Glutamatergic neuron (in vitro differentiated cells): ENCODE results near the gene SNAPIN. TPM values are rescaled to one million over a fixed set of nuclear protein-coding genes. Genes with fewer than 3 reads are reported as not detected.

ENCODE experiments used
- DNase-seq: peaks from one replicate; pipeline ENCODE4 v3.0.0; 2022
- H3K27ac Mint-ChIP-seq: one replicate; pipeline ENCODE4 v1.8.0; 2020; ENCODE audit warnings: mild to moderate bottlenecking, mixed read lengths, inconsistent platforms; ENCODE audit not compliant: unreplicated experiment
- H3K27me3 Mint-ChIP-seq: one replicate; pipeline ENCODE4 v1.8.0; 2020; ENCODE audit warnings: mild to moderate bottlenecking, moderate library complexity, mixed read lengths, inconsistent platforms; ENCODE audit not compliant: unreplicated experiment
- H3K36me3 Mint-ChIP-seq: one replicate; pipeline ENCODE4 v1.8.0; 2020; ENCODE audit warnings: mild to moderate bottlenecking, mixed read lengths, inconsistent platforms; ENCODE audit not compliant: unreplicated experiment
- H3K4me1 Mint-ChIP-seq: one replicate; pipeline ENCODE4 v1.8.0; 2020; ENCODE audit warnings: mild to moderate bottlenecking, low read depth, mixed read lengths, inconsistent platforms; ENCODE audit not compliant: unreplicated experiment
- H3K4me3 Mint-ChIP-seq: one replicate; pipeline ENCODE4 v1.8.0; 2020; ENCODE audit warnings: mild to moderate bottlenecking, mixed read lengths, inconsistent platforms; ENCODE audit not compliant: unreplicated experiment
- H3K9me3 Mint-ChIP-seq: one replicate; pipeline ENCODE4 v1.8.0; 2020; ENCODE audit warnings: mild to moderate bottlenecking, moderate library complexity, mixed read lengths, inconsistent platforms; ENCODE audit not compliant: unreplicated experiment
- CTCF ChIP-seq: fragments of 200-600 bp; sonication (generic); IDR thresholded peaks from one replicate; pipeline ENCODE4 v1.5.0; 2021; ENCODE audit not compliant: partially characterized antibody, unreplicated experiment
- total RNA-seq: library from RNA; stranded (reverse); fragmentation: NEBNext Ultra II Directional; extraction: Animal tissue kit (Norgen Biotek cat#: 25700); gene quantifications from one replicate; pipeline ENCODE4 v1.2.1, GENCODE V29; 2021; ENCODE audit not compliant: unreplicated experiment

SNAPIN gene
- total RNA-seq, 1 donor from 2014 or later, result 30.8 TPM

GRCh38 chr1:153626904-153627714 lies 31.4 kb upstream of the SNAPIN start, which contains the start of gene S100A13:
S100A13 (minus strand) TSS chr1:153627505; CDS start chr1:153626472, 1,033 bp downstream.
- Mint-ChIP-seq H3K27me3 (peaks cover 13% of the 10 kb centered on the region), H3K36me3 (peaks cover 11% of the 10 kb centered on the region), H3K27ac (peak within 1 kb of the TSS; percentile 93), H3K4me1 (peaks cover 35% of the 10 kb centered on the region), H3K9me3 (peaks cover 14% of the 10 kb centered on the region), H3K4me3 (peak within 1 kb of the TSS; percentile 88)
- peak; percentile 91 for DNase-seq
- TF ChIP-seq CTCF, result peak; percentile 88

GRCh38 chr1:153627715-153628626 lies 30.5 kb upstream of the SNAPIN start, which contains the start of gene S100A1:
S100A1 (plus strand) TSS chr1:153628434; CDS start chr1:153630522, 2,088 bp downstream.
- Mint-ChIP-seq H3K4me1 (peaks cover 33% of the 10 kb centered on the region), H3K27ac (peak within 1 kb of the TSS; percentile 93), H3K4me3 (peak within 1 kb of the TSS; percentile 88), H3K36me3 (peaks cover 11% of the 10 kb centered on the region), H3K9me3 (peaks cover 14% of the 10 kb centered on the region), H3K27me3 (peaks cover 19% of the 10 kb centered on the region)
- TF ChIP-seq CTCF, result peak; percentile 12
- DNase-seq, result no peak

GRCh38 chr1:153628638-153629342 lies 29.7 kb upstream of the SNAPIN start:
- H3K4me3 Mint-ChIP-seq, result no peak overlapping the region

GRCh38 chr1:153629343-153629665 lies 29.2 kb upstream of the SNAPIN start:
- Mint-ChIP-seq H3K4me3 (no peak overlapping the region), H3K36me3 (peaks cover 5% of the 10 kb centered on the region), H3K9me3 (peaks cover 20% of the 10 kb centered on the region), H3K27me3 (peaks cover 24% of the 10 kb centered on the region), H3K27ac (peak overlapping the region; percentile 68), H3K4me1 (peaks cover 26% of the 10 kb centered on the region)
- no peak for DNase-seq
- TF ChIP-seq CTCF, result no peak

More at GRCh38 chr1:153628638-153629342, 29.7 kb upstream of the SNAPIN start:
- peaks cover 30% of the 10 kb centered on the region for H3K4me1 Mint-ChIP-seq
- peaks cover 24% of the 10 kb centered on the region for H3K27me3 Mint-ChIP-seq
- DNase-seq, result no peak
- no peak for TF ChIP-seq CTCF
- H3K36me3 Mint-ChIP-seq, result peaks cover 10% of the 10 kb centered on the region
- H3K9me3 Mint-ChIP-seq, result peaks cover 18% of the 10 kb centered on the region
- H3K27ac Mint-ChIP-seq, result peak overlapping the region; percentile 63
